ENCODE measurements around the gene ELAVL3. TPM values are rescaled to one million over a fixed set of nuclear protein-coding genes. Genes with fewer than 3 reads are reported as not detected.

Gene ELAVL3
- total and polyA plus RNA-seq, 2 donors (not counting 3 experiments of a cell fraction or from before 2014, with no cell fraction given): not detected

DNA sequence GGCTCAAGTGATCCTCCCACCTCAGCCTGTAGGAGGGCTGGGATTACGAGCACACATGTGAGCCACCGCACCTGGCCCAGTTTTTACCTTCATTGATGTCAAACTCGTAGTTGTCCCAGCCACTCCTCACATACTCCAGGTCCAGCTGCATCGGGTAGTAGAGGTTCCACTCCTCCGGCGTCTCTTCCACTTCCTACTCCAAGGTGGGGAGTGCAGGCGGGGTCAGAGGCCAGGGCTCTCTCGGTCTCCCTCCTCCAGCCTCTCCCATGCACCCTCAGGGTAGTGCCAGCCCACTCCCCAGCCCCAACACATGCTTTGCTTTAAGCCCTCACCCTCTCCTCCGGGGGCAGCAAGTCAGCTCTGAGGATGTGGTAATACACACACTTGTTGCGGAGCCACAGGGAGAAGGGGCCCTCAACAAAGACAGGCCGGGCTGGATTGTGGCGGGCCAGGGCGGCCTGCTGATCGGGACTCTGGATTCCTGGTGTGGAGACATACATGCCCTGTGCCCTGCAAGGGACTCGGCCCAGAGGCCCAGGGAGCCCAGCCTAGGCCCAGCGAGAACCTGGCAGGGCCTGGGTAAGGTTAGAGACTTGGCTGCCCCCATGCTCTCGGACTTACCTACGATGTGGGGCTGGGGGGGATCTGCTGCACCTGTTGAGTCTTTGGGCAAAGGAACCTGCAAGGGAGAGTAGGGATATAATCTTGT is 26.7 kb upstream of the ELAVL3 start:
- intact Hi-C loops (cut with micrococcal nuclease) (no loop called here), dilution Hi-C loops (cut with MboI; ENCODE audit: extremely low pct_ligation_motif_present, low sequenced_read_pairs) (no loop called here)
- Histone ChIP-seq H3K79me2 (ENCODE audit: control insufficient read depth, insufficient read depth, low read length) (no peaks in the 10 kb centered on the region), H4K20me1 (replicated peaks; ENCODE audit: control insufficient read depth, extremely low read depth, insufficient read depth, low read length) (no peaks in the 10 kb centered on the region), H3K4me1 (ENCODE audit: control insufficient read depth, extremely low read depth, insufficient read depth, low read length) (peaks cover 10% of the 10 kb centered on the region), H3K4me2 (ENCODE audit: insufficient read depth, low read length) (no peak overlapping the region), H3K9me1 (replicated peaks; ENCODE audit: control insufficient read depth, extremely low read depth, insufficient read depth, low read length) (no peaks in the 10 kb centered on the region), H3K36me3 (ENCODE audit: control insufficient read depth in 2 of 2, extremely low read depth in 1 of 2, insufficient read depth in 2 of 2, low read length in 2 of 2) (no peaks in the 10 kb centered on the region), H3K4me3 (replicated peaks in 1 of 3; ENCODE audit: insufficient read depth in 1 of 3, low read depth in 1 of 3, low read length in 3 of 3) (no peak overlapping the region), H3K27ac (ENCODE audit: insufficient read depth, low read depth, low read length) (no peak overlapping the region), H3K27me3 (ENCODE audit: control insufficient read depth in 2 of 2, insufficient read depth in 2 of 2, low read length in 2 of 2) (no peaks in the 10 kb centered on the region), H2AFZ (ENCODE audit: low read depth, low read length) (no peak overlapping the region), H3K9ac (replicated peaks; ENCODE audit: extremely low read depth, insufficient read depth, low read length) (no peak overlapping the region), H3K9me3 (replicated peaks; ENCODE audit: control insufficient read depth, insufficient read depth, low read length) (no peaks in the 10 kb centered on the region)
- ChIA-PET CTCF (no interaction called here), POLR2A (no interaction called here)
- no TSS peak for BruUV-seq (replicated peaks)
- TF ChIP-seq JUN (IDR thresholded peaks at IDR 0.05; ENCODE audit: borderline replicate concordance, insufficient read depth, insufficient read length, low read depth): no peak
- TF ChIP-seq EZH2 (IDR thresholded peaks at IDR 0.05; ENCODE audit: borderline replicate concordance, low read depth, low read length, severe bottlenecking): no peak
- no peak for TF ChIP-seq POLR2AphosphoS5 (IDR thresholded peaks at IDR 0.05; ENCODE audit: insufficient read depth, low read depth, low read length)
- no peak for TF ChIP-seq CTCF (IDR thresholded peaks at IDR 0.05; ENCODE audit: extremely low read depth in 1 of 2, insufficient read depth in 1 of 2, low read depth in 1 of 2, low read length in 2 of 2)
- TF ChIP-seq MYC (IDR thresholded peaks at IDR 0.05; ENCODE audit: low read depth, low read length): no peak
- TF ChIP-seq POLR2A (IDR thresholded peaks at IDR 0.05; ENCODE audit: low read depth, low read length): no peak
- TF ChIP-seq FOS (IDR thresholded peaks at IDR 0.05; ENCODE audit: borderline replicate concordance, insufficient read depth, low read length): no peak
- TF ChIP-seq MAX (IDR thresholded peaks at IDR 0.05; ENCODE audit: insufficient read depth, insufficient read length): no peak
- no peak for TF ChIP-seq GATA2 (IDR thresholded peaks at IDR 0.05; ENCODE audit: insufficient read depth, insufficient read length, low read depth, low read length)
- DNase-seq (ENCODE audit: low read depth, low spot score): no peak
- no peak for FAIRE-seq

Data from endothelial cell of umbilical vein (primary cell).